AG04450 (cell line): ENCODE measurements around the gene STXBP5. TPM values are rescaled to one million over a fixed set of nuclear protein-coding genes. Genes with fewer than 3 reads are reported as not detected.

Experiments used
- CTCF ChIA-PET: fragments of 300-600, 350-600 bp; formaldehyde crosslinking; extraction: SDS; loops from one replicate; lab custom pipeline; 2022; ENCODE audit warnings: antibody characterized with exemption, inconsistent platforms; lab: Charles Lee
- POLR2A ChIA-PET: fragments of 350-600 bp; formaldehyde crosslinking; extraction: SDS; loops from one replicate; lab custom pipeline; 2021; ENCODE audit warnings: antibody characterized with exemption, inconsistent platforms; lab: Yijun Ruan, JAX
- DNase-seq: peaks from one replicate; pipeline ENCODE4 v3.0.0-alpha.2; 2011; ENCODE audit warnings: low read depth, low spot score
- H3K27ac ChIP-seq: one replicate; pipeline ENCODE4 v1.5.1; 2012; ENCODE audit warnings: low read depth, low read length, control low read depth
- H3K27me3 ChIP-seq: one replicate; pipeline ENCODE4 v1.6.0; 2012; ENCODE audit warnings: low read length; ENCODE audit not compliant: control insufficient read depth, insufficient read depth
- H3K4me3 ChIP-seq: 2 replicates; pipeline ENCODE4 v1.5.1; 2011; ENCODE audit warnings: mild to moderate bottlenecking, low read depth, low read length, control low read depth
- H3K9me3 ChIP-seq: 2 replicates; pipeline ENCODE4 v1.5.1; 2012; ENCODE audit warnings: low read length; ENCODE audit not compliant: control insufficient read depth, insufficient read depth
- polyA plus RNA-seq: library from polyadenylated mRNA; depleted of rRNA; stranded (reverse); fragments of >200 nt; gene quantifications from 2 replicates; pipeline ENCODE4 v1.2.3, GENCODE V29; 2011
- TF ChIP-seq, protein P1 (sequence below): IDR thresholded peaks from 2 replicates; pipeline ENCODE4 v1.5.1; 2011; ENCODE audit warnings: low read depth, low read length, control low read depth, inconsistent platforms

The STXBP5 gene
- polyA plus RNA-seq, 1 experiment, result 40.0 TPM

GRCh38 chr6:147401779-147402178 lies 197.6 kb downstream of the STXBP5 start:
- CTCF ChIA-PET, result no interaction called here
- no peak overlapping the region for H3K4me3 ChIP-seq
- TF ChIP-seq, protein P1, sequence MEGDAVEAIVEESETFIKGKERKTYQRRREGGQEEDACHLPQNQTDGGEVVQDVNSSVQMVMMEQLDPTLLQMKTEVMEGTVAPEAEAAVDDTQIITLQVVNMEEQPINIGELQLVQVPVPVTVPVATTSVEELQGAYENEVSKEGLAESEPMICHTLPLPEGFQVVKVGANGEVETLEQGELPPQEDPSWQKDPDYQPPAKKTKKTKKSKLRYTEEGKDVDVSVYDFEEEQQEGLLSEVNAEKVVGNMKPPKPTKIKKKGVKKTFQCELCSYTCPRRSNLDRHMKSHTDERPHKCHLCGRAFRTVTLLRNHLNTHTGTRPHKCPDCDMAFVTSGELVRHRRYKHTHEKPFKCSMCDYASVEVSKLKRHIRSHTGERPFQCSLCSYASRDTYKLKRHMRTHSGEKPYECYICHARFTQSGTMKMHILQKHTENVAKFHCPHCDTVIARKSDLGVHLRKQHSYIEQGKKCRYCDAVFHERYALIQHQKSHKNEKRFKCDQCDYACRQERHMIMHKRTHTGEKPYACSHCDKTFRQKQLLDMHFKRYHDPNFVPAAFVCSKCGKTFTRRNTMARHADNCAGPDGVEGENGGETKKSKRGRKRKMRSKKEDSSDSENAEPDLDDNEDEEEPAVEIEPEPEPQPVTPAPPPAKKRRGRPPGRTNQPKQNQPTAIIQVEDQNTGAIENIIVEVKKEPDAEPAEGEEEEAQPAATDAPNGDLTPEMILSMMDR, result no peak
- no peak for DNase-seq
- H3K27ac ChIP-seq, result no peak overlapping the region
- peaks cover 5% of the 10 kb centered on the region for H3K9me3 ChIP-seq
- POLR2A ChIA-PET, result no interaction called here
- H3K27me3 ChIP-seq, result peaks cover 2% of the 10 kb centered on the region

GRCh38 chr6:147406783-147407182 lies 202.6 kb downstream of the STXBP5 start:
- H3K27me3 ChIP-seq, result no peaks in the 10 kb centered on the region
- ChIA-PET CTCF (no interaction called here), POLR2A (no interaction called here)
- DNase-seq, result no peak
- TF ChIP-seq, protein P1, result no peak
- H3K27ac ChIP-seq, result no peak overlapping the region
- no peaks in the 10 kb centered on the region; the same call in 1 of the 2 replicates for H3K9me3 ChIP-seq
- H3K4me3 ChIP-seq, result no peak overlapping the region

DNA sequence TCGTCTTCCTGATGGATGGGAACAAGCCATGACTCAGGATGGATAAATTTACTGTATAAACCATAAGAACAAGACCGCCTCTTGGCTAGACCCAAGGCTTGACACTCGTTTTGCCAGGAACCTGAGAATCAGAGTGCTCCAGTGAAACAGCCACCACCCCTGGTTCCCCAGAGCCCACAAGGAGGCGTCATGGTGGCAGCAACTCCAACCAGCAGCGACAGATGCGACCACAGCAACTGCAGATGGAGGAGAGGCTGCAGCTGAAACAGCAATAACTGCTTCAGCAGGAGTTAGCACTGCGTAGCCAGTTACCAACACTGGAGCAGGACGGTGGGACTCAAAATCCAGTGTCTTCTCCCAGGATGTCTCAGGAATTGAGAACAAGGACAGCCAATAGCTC lies 203.4 kb downstream of the STXBP5 start:
- POLR2A ChIA-PET, result no interaction called here
- Histone ChIP-seq H3K27ac (no peak overlapping the region), H3K4me3 (no peak overlapping the region), H3K27me3 (no peaks in the 10 kb centered on the region), H3K9me3 (no peaks in the 10 kb centered on the region; the same call in 1 of the 2 replicates)
- TF ChIP-seq, protein P1, result no peak
- DNase-seq, result no peak
- CTCF ChIA-PET, result no interaction called here

- Histone ChIP-seq H3K27me3 (no peaks in the 10 kb centered on the region), H3K9me3 (no peaks in the 10 kb centered on the region), H3K4me3 (no peak overlapping the region), H3K27ac (no peak overlapping the region)
- TF ChIP-seq, protein P1, result no peak
- DNase-seq, result no peak
- ChIA-PET POLR2A (no interaction called here), CTCF (interaction anchor here (1.3 kb wide), 1 partner anchor 33 kb away, joined by 3 read pairs; no protein-coding TSS in a partner anchor)
Observed at GRCh38 chr6:147416622-147417021, 212.4 kb downstream of the STXBP5 start.

DNA sequence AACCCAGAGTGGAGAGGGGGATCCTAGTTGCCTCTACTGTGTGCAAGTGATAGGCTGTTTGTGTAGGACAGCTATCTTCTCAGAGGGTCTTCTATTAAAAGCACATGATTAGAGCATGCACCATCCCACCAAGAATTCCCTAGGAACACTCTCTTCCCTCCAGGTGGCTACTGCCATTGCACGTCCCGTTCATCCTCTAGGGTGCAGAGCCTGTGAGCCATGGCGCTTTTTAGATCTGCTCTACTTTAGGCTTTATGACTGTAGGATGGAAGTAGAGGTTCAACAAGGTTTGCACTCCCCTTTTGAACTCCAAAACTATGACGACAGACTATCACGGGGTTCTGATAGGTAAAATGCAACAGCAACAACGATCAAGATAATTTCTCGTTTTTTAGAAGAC lies 213.7 kb downstream of the STXBP5 start:
- DNase-seq, result no peak
- no peak overlapping the region for H3K27ac ChIP-seq
- CTCF ChIA-PET, result no interaction called here
- no peak overlapping the region for H3K4me3 ChIP-seq
- no peaks in the 10 kb centered on the region for H3K27me3 ChIP-seq
- peaks cover 2% of the 10 kb centered on the region; the same call in 1 of the 2 replicates for H3K9me3 ChIP-seq
- POLR2A ChIA-PET, result no interaction called here
- TF ChIP-seq, protein P1, result no peak
